Measurements from ENCODE around the gene HCAR1.
"Not testable (repeated sequence)": the region's sequence is repeated elsewhere in the genome, so short reads cannot be mapped to it uniquely, and the experiment has no call there.

DNA sequence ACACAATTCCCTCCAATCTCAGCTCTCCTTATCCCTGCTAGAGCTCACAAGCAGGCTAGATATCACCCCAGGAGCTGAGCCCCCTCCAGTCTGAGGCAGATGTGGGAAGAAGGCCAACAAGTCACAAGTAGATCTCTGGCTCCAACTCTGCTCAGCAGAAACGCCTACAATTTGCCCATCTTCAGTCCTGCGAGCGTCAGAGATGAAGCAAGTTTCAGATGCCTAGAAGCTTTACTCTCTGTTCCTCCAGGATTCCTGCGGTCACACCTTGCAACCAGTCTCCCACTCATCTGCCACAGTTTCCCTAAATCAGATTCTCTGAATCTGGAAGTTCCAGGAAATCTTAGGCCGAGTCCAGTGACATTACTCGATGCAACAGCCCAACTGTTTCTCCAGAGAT, 15.4 kb downstream of the HCAR1 start:
- not testable (repeated sequence) for TF ChIP-seq POLR2A, POLR2AphosphoS5 (IDR thresholded peaks at IDR 0.05; ENCODE audit: low read depth, low read length)

Measured in GM12892 (cell line).